Measurements from ENCODE around the gene NEUROD2. TPM values are rescaled to one million over a fixed set of nuclear protein-coding genes. Genes with fewer than 3 reads are reported as not detected.

The NEUROD2 gene
- total RNA-seq, 6 experiments from 2014 or later, result not detected

- Histone ChIP-seq H3K9me3 (no peaks in the 10 kb centered on the region), H3K36me3 (no peaks in the 10 kb centered on the region), H3K27me3 (peaks cover 0 to 9% of the 10 kb centered on the region in 2 donors), H3K4me1 (no peaks in the 10 kb centered on the region), H3K27ac (no peak overlapping the region), H3K4me3 (no peak overlapping the region)
- 0% methylated on average over 3 of the region's 16 CpGs for WGBS (ENCODE audit: insufficient coverage, low coverage, low lambda C conversion rate, missing lambda C conversion rate)
- peak; percentile 81 to 91 (median 85) for ATAC-seq
- peak; percentile 85 to 91 (median 89) for DNase-seq
- intact Hi-C loops (cut with DNase I), result loop anchor here (5.0 to 10.0 kb wide), 4 partner anchors 51 to 129 kb away; no protein-coding TSS in a partner anchor
- TF ChIP-seq CTCF (IDR thresholded peaks at IDR 0.05) (peak; percentile 90 to 97 (median 94)), POLR2A (IDR thresholded peaks at IDR 0.05) (no peak)
Observed at GRCh38 chr17:39623356-39623950, 15.7 kb upstream of the NEUROD2 start.

GRCh38 chr17:39622380-39623006 lies 14.8 kb upstream of the NEUROD2 start:
- H3K36me3 ChIP-seq, result no peaks in the 10 kb centered on the region
- intact Hi-C loops (cut with DNase I), result loop anchor here (5.0 to 10.0 kb wide), 4 partner anchors 52 to 130 kb away; no protein-coding TSS in a partner anchor
- no peak overlapping the region for H3K4me3 ChIP-seq
- H3K4me1 ChIP-seq, result no peaks in the 10 kb centered on the region
- TF ChIP-seq POLR2A (IDR thresholded peaks at IDR 0.05) (no peak), CTCF (IDR thresholded peaks at IDR 0.05) (no peak)
- H3K27me3 ChIP-seq, result peaks cover 0 to 9% of the 10 kb centered on the region in 2 donors
- DNase-seq (no peak), ATAC-seq (no peak)
- WGBS (ENCODE audit: insufficient coverage, low coverage, low lambda C conversion rate, missing lambda C conversion rate), result 32% methylated on average over 16 of the region's 16 CpGs
- H3K27ac ChIP-seq, result no peak overlapping the region
- no peaks in the 10 kb centered on the region for H3K9me3 ChIP-seq

- no peaks in the 10 kb centered on the region for H3K36me3 ChIP-seq
- peak; percentile 84 to 89 (median 84) for DNase-seq
- H3K4me1 ChIP-seq, result no peaks in the 10 kb centered on the region
- intact Hi-C loops (cut with DNase I), result loop anchor here (5.0 to 10.0 kb wide), 4 partner anchors 53 to 131 kb away; no protein-coding TSS in a partner anchor
- H3K9me3 ChIP-seq, result no peaks in the 10 kb centered on the region
- 4% methylated on average over 19 of the region's 26 CpGs for WGBS (ENCODE audit: insufficient coverage, low coverage, low lambda C conversion rate, missing lambda C conversion rate)
- peak; percentile 99 to 100 (median 100) for TF ChIP-seq CTCF (IDR thresholded peaks at IDR 0.05)
- no peak for TF ChIP-seq POLR2A (IDR thresholded peaks at IDR 0.05)
- H3K27ac ChIP-seq, result no peak overlapping the region
- H3K4me3 ChIP-seq, result no peak overlapping the region
- ATAC-seq, result peak; percentile 84 to 93 (median 88)
- peaks cover 0 to 1% of the 10 kb centered on the region in 2 donors for H3K27me3 ChIP-seq
Observed at GRCh38 chr17:39621523-39622379, 14.0 kb upstream of the NEUROD2 start.

DNA sequence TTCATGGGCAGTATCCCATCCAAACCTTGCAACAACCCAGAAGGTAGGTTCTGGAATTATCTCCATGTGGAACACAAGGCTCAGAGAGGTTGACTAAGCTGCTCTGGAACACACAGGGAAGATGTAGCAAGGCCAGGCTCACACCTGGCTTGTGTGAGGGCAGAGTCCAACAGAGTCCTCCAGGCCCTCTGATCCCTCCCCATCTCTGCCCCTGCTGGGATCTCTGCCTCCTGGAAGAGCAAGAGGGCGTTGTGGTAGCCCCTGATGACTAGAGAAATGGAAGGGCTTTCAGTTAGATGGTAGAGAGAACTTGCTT lies 12.0 kb upstream of the NEUROD2 start:
- ATAC-seq (no peak), DNase-seq (no peak)
- no peak overlapping the region for H3K27ac ChIP-seq
- H3K9me3 ChIP-seq, result no peaks in the 10 kb centered on the region
- TF ChIP-seq CTCF (IDR thresholded peaks at IDR 0.05), result no peak
- TF ChIP-seq POLR2A (IDR thresholded peaks at IDR 0.05), result no peak
- intact Hi-C loops (cut with DNase I), result loop anchor here (5.0 to 10.0 kb wide), 4 partner anchors 55 to 133 kb away; no protein-coding TSS in a partner anchor
- H3K27me3 ChIP-seq, result no peaks in the 10 kb centered on the region
- 50% methylated on average over 1 of the region's 1 CpG for WGBS (ENCODE audit: insufficient coverage, low coverage, low lambda C conversion rate, missing lambda C conversion rate)
- H3K4me1 ChIP-seq, result no peaks in the 10 kb centered on the region
- H3K36me3 ChIP-seq, result no peaks in the 10 kb centered on the region
- no peak overlapping the region for H3K4me3 ChIP-seq
